Tibial nerve (tissue), 4 donors: ENCODE data around the gene YWHAH.
"Not testable (repeated sequence)": the region's sequence is repeated elsewhere in the genome, so short reads cannot be mapped to it uniquely, and the experiment has no call there.

Experiments
- CTCF ChIP-seq, 5 experiments: fragments of 200-600 bp in 3 of 5; fragments of 450-650 bp in 2 of 5; sonication (generic) in 3 of 5; IDR thresholded peaks; one replicate each; pipeline ENCODE4 v1.5.1; 2016 to 2019; ENCODE audit warnings: antibody characterized with exemption in 5 of 5, mild to moderate bottlenecking in 3 of 5, moderate library complexity in 2 of 5
- EP300 ChIP-seq, 2 donors: sonication (generic); formaldehyde crosslinking; IDR thresholded peaks; one replicate each; pipeline ENCODE4 v1.6.1; 2017; ENCODE audit warnings: antibody characterized with exemption in 2 of 2, mild to moderate bottlenecking in 1 of 2
- POLR2A ChIP-seq, 2 donors: fragments of 450-650 bp; IDR thresholded peaks; one replicate each; pipeline ENCODE4 v1.6.1; 2017; ENCODE audit warnings: antibody characterized with exemption in 2 of 2, mild to moderate bottlenecking in 2 of 2, moderate library complexity in 2 of 2

GRCh38 chr22:31981976-31982375, 37.6 kb downstream of the YWHAH start:
- TF ChIP-seq EP300, CTCF, POLR2A (IDR thresholded peaks at IDR 0.05): not testable (repeated sequence)
